WTC11 (cell line): ENCODE results near the gene IGF2BP3. TPM values are rescaled to one million over a fixed set of nuclear protein-coding genes. Genes with fewer than 3 reads are reported as not detected.
A peak's percentile ranks its signal among the peaks of the same experiment; 100 is the strongest.

Experiments used
- ATAC-seq: fragments of 200-7000 bp; cut with Tn5 transposase; 2 replicates; pipeline ENCODE4 v1.10.0; 2021; ENCODE audit warnings: mild to moderate bottlenecking, moderate library complexity
- CTCF ChIA-PET: fragments of 300-600 bp; sonication (Branson Sonifier 250); formaldehyde crosslinking; loops from one replicate; lab custom pipeline; 2021; ENCODE audit warnings: antibody characterized with exemption; lab: Charles Lee
- POLR2A ChIA-PET: fragments of 350-600 bp; sonication (Branson Sonifier 250); formaldehyde crosslinking; loops from one replicate; lab custom pipeline; 2021; ENCODE audit warnings: antibody characterized with exemption; lab: Charles Lee
- DNase-seq: peaks from one replicate; pipeline ENCODE4 v3.0.0; 2021; ENCODE audit warnings: low spot score
- H3K27ac Mint-ChIP-seq: 2 replicates; pipeline ENCODE4 v1.8.0; 2021; ENCODE audit warnings: mixed read lengths
- H3K27me3 Mint-ChIP-seq: 2 replicates; pipeline ENCODE4 v1.8.0; 2021; ENCODE audit warnings: low read depth, mild to moderate bottlenecking, moderate library complexity, mixed read lengths
- H3K36me3 Mint-ChIP-seq: 2 replicates; pipeline ENCODE4 v1.8.0; 2021; ENCODE audit warnings: mixed read lengths
- H3K4me1 Mint-ChIP-seq: 2 replicates; pipeline ENCODE4 v1.8.0; 2022; ENCODE audit warnings: mixed read lengths
- H3K4me3 Mint-ChIP-seq: 2 replicates; pipeline ENCODE4 v1.8.0; 2021; ENCODE audit warnings: mild to moderate bottlenecking, moderate library complexity, mixed read lengths
- H3K9me3 Mint-ChIP-seq: 2 replicates; pipeline ENCODE4 v1.8.0; 2021; ENCODE audit warnings: mixed read lengths
- ATF1 ChIP-seq: sonication (generic); formaldehyde crosslinking; IDR thresholded peaks from 2 replicates; pipeline ENCODE4 v1.8.1; 2023; ENCODE audit warnings: mild to moderate bottlenecking, moderate library complexity, missing genetic modification reagents
- ATF6 ChIP-seq: sonication (generic); formaldehyde crosslinking; IDR thresholded peaks from 2 replicates; pipeline ENCODE4 v1.8.1; 2023; ENCODE audit warnings: mild to moderate bottlenecking, missing genetic modification reagents
- E2F1 ChIP-seq: sonication (generic); formaldehyde crosslinking; IDR thresholded peaks from 2 replicates; pipeline ENCODE4 v1.8.0; 2022; ENCODE audit warnings: mild to moderate bottlenecking, missing genetic modification reagents
- E2F5 ChIP-seq: sonication (generic); formaldehyde crosslinking; IDR thresholded peaks from 2 replicates; pipeline ENCODE4 v1.8.1; 2022; ENCODE audit warnings: mild to moderate bottlenecking, moderate library complexity, missing genetic modification reagents
- ELF4 ChIP-seq: sonication (generic); formaldehyde crosslinking; IDR thresholded peaks from 2 replicates; pipeline ENCODE4 v1.8.1; 2022; ENCODE audit warnings: low read depth, mild to moderate bottlenecking, moderate library complexity, missing genetic modification reagents
- FOXJ3 ChIP-seq: sonication (generic); formaldehyde crosslinking; IDR thresholded peaks from 2 replicates; pipeline ENCODE4 v1.9.0; 2021; ENCODE audit warnings: missing genetic modification reagents, mild to moderate bottlenecking, borderline replicate concordance
- FOXK1 ChIP-seq: sonication (generic); formaldehyde crosslinking; IDR thresholded peaks from 2 replicates; pipeline ENCODE4 v1.8.0; 2022; ENCODE audit warnings: mild to moderate bottlenecking, moderate library complexity, missing genetic modification reagents
- FOXP4 ChIP-seq: sonication (generic); formaldehyde crosslinking; IDR thresholded peaks from 2 replicates; pipeline ENCODE4 v1.8.0; 2022; ENCODE audit warnings: mild to moderate bottlenecking, missing genetic modification reagents
- HMGXB4 ChIP-seq: sonication (generic); formaldehyde crosslinking; IDR thresholded peaks from 2 replicates; pipeline ENCODE4 v1.8.1; 2023; ENCODE audit warnings: mild to moderate bottlenecking, moderate library complexity, missing genetic modification reagents
- MAX ChIP-seq: sonication (generic); formaldehyde crosslinking; IDR thresholded peaks from 2 replicates; pipeline ENCODE4 v1.8.0; 2022; ENCODE audit warnings: mild to moderate bottlenecking, missing genetic modification reagents
- MLX ChIP-seq: sonication (generic); formaldehyde crosslinking; IDR thresholded peaks from 2 replicates; pipeline ENCODE4 v1.8.1; 2023; ENCODE audit warnings: mild to moderate bottlenecking, missing genetic modification reagents, moderate library complexity
- MXD4 ChIP-seq: fragments of 250-450 bp; sonication (Bioruptor Pico); IDR thresholded peaks from 2 replicates; pipeline ENCODE4 v1.8.0; 2021; ENCODE audit warnings: mild to moderate bottlenecking, moderate library complexity, borderline replicate concordance
- NFYB ChIP-seq: sonication (generic); formaldehyde crosslinking; conservative IDR thresholded peaks from 2 replicates; pipeline ENCODE4 v1.8.0; 2022; ENCODE audit warnings: low read depth, missing genetic modification reagents
- PREB ChIP-seq: sonication (generic); formaldehyde crosslinking; IDR thresholded peaks from 2 replicates; pipeline ENCODE4 v1.8.1; 2022; ENCODE audit warnings: mild to moderate bottlenecking, missing genetic modification reagents, moderate library complexity, borderline replicate concordance
- SOX15 ChIP-seq: fragments of 250-450 bp; sonication (Bioruptor Pico); IDR thresholded peaks from 2 replicates; pipeline ENCODE4 v1.9.0; 2021; ENCODE audit warnings: mild to moderate bottlenecking
- TEAD1 ChIP-seq: sonication (generic); formaldehyde crosslinking; IDR thresholded peaks from 2 replicates; pipeline ENCODE4 v1.8.0; 2022; ENCODE audit warnings: mild to moderate bottlenecking, missing genetic modification reagents
- TP53 ChIP-seq: sonication (generic); formaldehyde crosslinking; IDR thresholded peaks from 2 replicates; pipeline ENCODE4 v1.8.1; 2023; ENCODE audit warnings: mild to moderate bottlenecking, missing genetic modification reagents
- ZNF138 ChIP-seq: sonication (generic); formaldehyde crosslinking; conservative IDR thresholded peaks from 2 replicates; pipeline ENCODE4 v1.8.1; 2022; ENCODE audit warnings: mild to moderate bottlenecking, moderate library complexity, missing genetic modification reagents
- ZNF219 ChIP-seq: sonication (generic); formaldehyde crosslinking; IDR thresholded peaks from 2 replicates; pipeline ENCODE4 v1.8.0; 2023; ENCODE audit warnings: missing genetic modification reagents, mild to moderate bottlenecking, borderline replicate concordance
- ZNF232 ChIP-seq: sonication (generic); formaldehyde crosslinking; IDR thresholded peaks from 2 replicates; pipeline ENCODE4 v1.8.0; 2022; ENCODE audit warnings: mild to moderate bottlenecking, missing genetic modification reagents
- ZNF263 ChIP-seq: sonication (generic); formaldehyde crosslinking; IDR thresholded peaks from 2 replicates; pipeline ENCODE4 v1.8.1; 2022; ENCODE audit warnings: low read depth, mild to moderate bottlenecking, moderate library complexity, missing genetic modification reagents
- total RNA-seq: library from RNA; stranded (reverse); gene quantifications from 3 replicates; pipeline ENCODE4 v1.2.3, GENCODE V29; 2021

The IGF2BP3 gene
- total RNA-seq, 1 experiment from 2014 or later: 129 TPM

- Mint-ChIP-seq H3K36me3 (peaks cover 2% of the 10 kb centered on the region; the same call in 1 of the 2 replicates), H3K9me3 (no peaks in the 10 kb centered on the region)
- POLR2A ChIA-PET: interaction anchor here (1.0 to 1.5 kb wide), 6 partner anchors 10 to 269 kb away, joined by 4 to 12 read pairs (median 6); no protein-coding TSS in a partner anchor
- TF ChIP-seq TEAD1 (CRISPR knock-in tag): no peak
- no peak for TF ChIP-seq ZNF138 (CRISPR knock-in tag)
- no peak for TF ChIP-seq E2F1 (CRISPR knock-in tag)
- TF ChIP-seq, all 79 proteins: peak for 0
- no peak for DNase-seq
- Mint-ChIP-seq H3K4me3 (peak overlapping the region; percentile 98), H3K4me1 (peaks cover 31% of the 10 kb centered on the region), H3K27me3 (no peaks in the 10 kb centered on the region), H3K27ac (peak overlapping the region; percentile 97)
- CTCF ChIA-PET: interaction anchor here (1.0 to 1.1 kb wide), 2 partner anchors 12 to 44 kb away, joined by 3 to 4 read pairs; no protein-coding TSS in a partner anchor
- no peak for ATAC-seq
These were observed 4.7 kb upstream of the IGF2BP3 start for GRCh38 chr7:23474829-23475575.

GRCh38 chr7:23474094-23474828 is 4.0 kb upstream of the IGF2BP3 start:
- ChIA-PET CTCF (interaction anchor here (1.0 to 1.1 kb wide), 2 partner anchors 11 to 44 kb away, joined by 3 to 4 read pairs; no protein-coding TSS in a partner anchor), POLR2A (interaction anchor here (0.6 to 1.5 kb wide), 7 partner anchors 11 to 268 kb away, joined by 4 to 12 read pairs (median 5); no protein-coding TSS in a partner anchor)
- Mint-ChIP-seq H3K9me3 (no peaks in the 10 kb centered on the region), H3K27me3 (no peaks in the 10 kb centered on the region), H3K4me1 (peaks cover 31% of the 10 kb centered on the region), H3K27ac (peak overlapping the region; percentile 97), H3K4me3 (peak overlapping the region; percentile 98), H3K36me3 (peaks cover 3% of the 10 kb centered on the region; the same call in 1 of the 2 replicates)
- ATAC-seq (peak; percentile 67), DNase-seq (peak; percentile 97)
- TF ChIP-seq TP53 (CRISPR knock-in tag): no peak
- no peak for TF ChIP-seq FOXJ3 (CRISPR knock-in tag)
- TF ChIP-seq ATF1 (CRISPR knock-in tag): no peak
- TF ChIP-seq FOXP4 (CRISPR knock-in tag): peak; percentile 85
- TF ChIP-seq ZNF232: no peak
- TF ChIP-seq NFYB (CRISPR knock-in tag): peak; percentile 68
- no peak; the same call in 1 of the 2 replicates for TF ChIP-seq HMGXB4 (CRISPR knock-in tag)
- no peak for TF ChIP-seq ATF6 (CRISPR knock-in tag)
- TF ChIP-seq ZNF263 (CRISPR knock-in tag): no peak
- TF ChIP-seq PREB (CRISPR knock-in tag): peak; percentile 87; the same call in 1 of the 2 replicates
- TF ChIP-seq MLX (CRISPR knock-in tag): no peak
- TF ChIP-seq SOX15 (CRISPR knock-in tag): no peak
- peak; percentile 97 for TF ChIP-seq E2F5 (CRISPR knock-in tag)
- TF ChIP-seq MXD4: no peak
- no peak; the same call in 1 of the 2 replicates for TF ChIP-seq ZNF138 (CRISPR knock-in tag)
- TF ChIP-seq ELF4 (CRISPR knock-in tag): 0 out of 2 replicates have a peak, but pooled peaks have one; percentile 78
- TF ChIP-seq MAX (CRISPR knock-in tag): peak; percentile 94
- TF ChIP-seq ZNF219 (CRISPR knock-in tag): no peak
- peak; percentile 67 for TF ChIP-seq FOXK1
